HepG2 (cell line): ENCODE results near the gene APBA1.

Experiments used
- HNF4G ChIP-seq, 2 experiments: sonication (generic) in 1 of 2; formaldehyde crosslinking in 1 of 2; IDR thresholded peaks; 2 replicates each; pipeline versions ENCODE4 v1.4.0 to v1.6.1; 2011 to 2020; ENCODE audit warnings: borderline replicate concordance in 2 of 2, low read depth in 2 of 2, mild to moderate bottlenecking in 2 of 2, low read length in 1 of 2, missing genetic modification reagents in 1 of 2, moderate library complexity in 1 of 2
- MAF1 ChIP-seq: sonication (generic); formaldehyde crosslinking; IDR thresholded peaks from 2 replicates; pipeline ENCODE4 v1.5.0; 2020; ENCODE audit warnings: missing genetic modification reagents, borderline replicate concordance
- POLR2AphosphoS5 ChIP-seq: IDR thresholded peaks from 2 replicates; pipeline ENCODE4 v1.6.1; 2012; ENCODE audit warnings: low read depth, low read length
- SUZ12 ChIP-seq: fragments of 150-350 bp; IDR thresholded peaks from 2 replicates; pipeline ENCODE4 v1.6.1; 2014; ENCODE audit warnings: low read depth, low read length
- ZFX ChIP-seq: sonication (generic); formaldehyde crosslinking; IDR thresholded peaks from 2 replicates; pipeline ENCODE4 v1.4.0; 2020; ENCODE audit warnings: mild to moderate bottlenecking, low read depth, missing genetic modification reagents, moderate library complexity
- ZNF10 ChIP-seq: sonication (generic); formaldehyde crosslinking; IDR thresholded peaks from 2 replicates; pipeline ENCODE4 v1.4.0; 2020; ENCODE audit warnings: mild to moderate bottlenecking, low read depth, missing genetic modification reagents, borderline replicate concordance
- ZNF24 ChIP-seq: fragments of 450-650 bp; IDR thresholded peaks from 2 replicates; pipeline ENCODE4 v1.6.1; 2017; ENCODE audit warnings: antibody characterized with exemption, mild to moderate bottlenecking
- ZNF644 ChIP-seq: IDR thresholded peaks from 2 replicates; pipeline ENCODE4 v1.6.1; 2016; ENCODE audit warnings: low read depth
- ZSCAN12 ChIP-seq: sonication (generic); formaldehyde crosslinking; IDR thresholded peaks from 2 replicates; pipeline ENCODE4 v1.9.0; 2021; ENCODE audit warnings: mild to moderate bottlenecking, missing genetic modification reagents
- TF ChIP-seq, protein P1 (sequence below): sonication (generic); formaldehyde crosslinking; IDR thresholded peaks from 2 replicates; pipeline ENCODE4 v1.5.0; 2020; ENCODE audit warnings: mild to moderate bottlenecking, missing genetic modification reagents, moderate library complexity
- TF ChIP-seq, protein P2 (sequence below): sonication (generic); formaldehyde crosslinking; IDR thresholded peaks from 2 replicates; pipeline ENCODE4 v1.8.0; 2022; ENCODE audit warnings: mild to moderate bottlenecking, missing genetic modification reagents; ENCODE audit not compliant: insufficient replicate concordance
- TF ChIP-seq, protein P3 (sequence below): sonication (generic); formaldehyde crosslinking; IDR thresholded peaks from 2 replicates; pipeline ENCODE4 v1.5.1; 2020; ENCODE audit warnings: missing genetic modification reagents, mild to moderate bottlenecking, borderline replicate concordance

DNA sequence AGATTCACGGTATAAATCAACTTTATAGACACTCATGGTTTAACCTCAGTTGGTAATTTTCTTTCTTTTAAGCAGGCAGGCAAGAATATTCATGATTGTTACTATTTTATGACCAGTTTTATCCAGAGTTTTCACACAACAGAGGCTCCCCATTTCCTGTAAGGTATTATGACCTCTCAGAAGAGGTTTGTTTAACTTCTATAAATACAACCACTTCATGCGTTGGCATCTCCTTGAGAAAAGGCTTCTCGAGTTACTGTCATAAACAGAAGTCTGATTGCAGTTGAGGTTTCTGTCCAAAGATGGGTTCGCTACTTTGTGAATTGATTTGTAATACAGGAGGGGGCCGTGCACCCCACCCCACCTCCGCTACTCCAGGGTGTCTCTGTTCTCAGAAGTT lies 291.9 kb downstream of the APBA1 start:
- TF ChIP-seq, protein P1, sequence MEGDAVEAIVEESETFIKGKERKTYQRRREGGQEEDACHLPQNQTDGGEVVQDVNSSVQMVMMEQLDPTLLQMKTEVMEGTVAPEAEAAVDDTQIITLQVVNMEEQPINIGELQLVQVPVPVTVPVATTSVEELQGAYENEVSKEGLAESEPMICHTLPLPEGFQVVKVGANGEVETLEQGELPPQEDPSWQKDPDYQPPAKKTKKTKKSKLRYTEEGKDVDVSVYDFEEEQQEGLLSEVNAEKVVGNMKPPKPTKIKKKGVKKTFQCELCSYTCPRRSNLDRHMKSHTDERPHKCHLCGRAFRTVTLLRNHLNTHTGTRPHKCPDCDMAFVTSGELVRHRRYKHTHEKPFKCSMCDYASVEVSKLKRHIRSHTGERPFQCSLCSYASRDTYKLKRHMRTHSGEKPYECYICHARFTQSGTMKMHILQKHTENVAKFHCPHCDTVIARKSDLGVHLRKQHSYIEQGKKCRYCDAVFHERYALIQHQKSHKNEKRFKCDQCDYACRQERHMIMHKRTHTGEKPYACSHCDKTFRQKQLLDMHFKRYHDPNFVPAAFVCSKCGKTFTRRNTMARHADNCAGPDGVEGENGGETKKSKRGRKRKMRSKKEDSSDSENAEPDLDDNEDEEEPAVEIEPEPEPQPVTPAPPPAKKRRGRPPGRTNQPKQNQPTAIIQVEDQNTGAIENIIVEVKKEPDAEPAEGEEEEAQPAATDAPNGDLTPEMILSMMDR (CRISPR knock-in tag), result no peak
- TF ChIP-seq HNF4G (IDR thresholded peaks at IDR 0.05; ENCODE audit: borderline replicate concordance, low read depth, low read length), result no peak
- no peak for TF ChIP-seq HNF4G (CRISPR knock-in tag; IDR thresholded peaks at IDR 0.05; ENCODE audit: borderline replicate concordance, low read depth)
- no peak for TF ChIP-seq SUZ12
- TF ChIP-seq ZFX (CRISPR knock-in tag), result no peak
- TF ChIP-seq MAF1 (CRISPR knock-in tag), result no peak
- no peak for TF ChIP-seq ZNF24
- TF ChIP-seq ZNF10 (CRISPR knock-in tag), result no peak
- TF ChIP-seq, protein P2, sequence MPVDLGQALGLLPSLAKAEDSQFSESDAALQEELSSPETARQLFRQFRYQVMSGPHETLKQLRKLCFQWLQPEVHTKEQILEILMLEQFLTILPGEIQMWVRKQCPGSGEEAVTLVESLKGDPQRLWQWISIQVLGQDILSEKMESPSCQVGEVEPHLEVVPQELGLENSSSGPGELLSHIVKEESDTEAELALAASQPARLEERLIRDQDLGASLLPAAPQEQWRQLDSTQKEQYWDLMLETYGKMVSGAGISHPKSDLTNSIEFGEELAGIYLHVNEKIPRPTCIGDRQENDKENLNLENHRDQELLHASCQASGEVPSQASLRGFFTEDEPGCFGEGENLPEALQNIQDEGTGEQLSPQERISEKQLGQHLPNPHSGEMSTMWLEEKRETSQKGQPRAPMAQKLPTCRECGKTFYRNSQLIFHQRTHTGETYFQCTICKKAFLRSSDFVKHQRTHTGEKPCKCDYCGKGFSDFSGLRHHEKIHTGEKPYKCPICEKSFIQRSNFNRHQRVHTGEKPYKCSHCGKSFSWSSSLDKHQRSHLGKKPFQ, result no peak
- no peak for TF ChIP-seq POLR2AphosphoS5
- no peak for TF ChIP-seq ZSCAN12 (CRISPR knock-in tag)
- no peak for TF ChIP-seq ZNF644 (CRISPR knock-in tag)
- TF ChIP-seq, protein P3, sequence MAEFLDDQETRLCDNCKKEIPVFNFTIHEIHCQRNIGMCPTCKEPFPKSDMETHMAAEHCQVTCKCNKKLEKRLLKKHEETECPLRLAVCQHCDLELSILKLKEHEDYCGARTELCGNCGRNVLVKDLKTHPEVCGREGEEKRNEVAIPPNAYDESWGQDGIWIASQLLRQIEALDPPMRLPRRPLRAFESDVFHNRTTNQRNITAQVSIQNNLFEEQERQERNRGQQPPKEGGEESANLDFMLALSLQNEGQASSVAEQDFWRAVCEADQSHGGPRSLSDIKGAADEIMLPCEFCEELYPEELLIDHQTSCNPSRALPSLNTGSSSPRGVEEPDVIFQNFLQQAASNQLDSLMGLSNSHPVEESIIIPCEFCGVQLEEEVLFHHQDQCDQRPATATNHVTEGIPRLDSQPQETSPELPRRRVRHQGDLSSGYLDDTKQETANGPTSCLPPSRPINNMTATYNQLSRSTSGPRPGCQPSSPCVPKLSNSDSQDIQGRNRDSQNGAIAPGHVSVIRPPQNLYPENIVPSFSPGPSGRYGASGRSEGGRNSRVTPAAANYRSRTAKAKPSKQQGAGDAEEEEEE (CRISPR knock-in tag), result no peak
